Measurements from ENCODE around the gene ZNF146. TPM values are rescaled to one million over a fixed set of nuclear protein-coding genes. Genes with fewer than 3 reads are reported as not detected.

ZNF146 gene
- total and polyA plus RNA-seq, 9 donors = 38.1 to 73.8 (median 56.2) TPM

Small RNAs within 50 kb of the gene (small RNA-seq; reads per million reads assigned to genes)
- not detected for gene RF00019

Other genes with a start within 250 kb of the ZNF146 start
- 10 to 100 TPM; 17.0 to 78.6 (median 20.2) TPM for gene SDHAF1, start 219.9 kb upstream of the ZNF146 start, total RNA-seq
- 10 to 100 TPM; 11.2 to 21.6 TPM for gene SDHAF1, start 219.9 kb upstream of the ZNF146 start, polyA plus RNA-seq
- 1 to 10 TPM in 4 of 7 donors, under 1 TPM in 3; 0.43 to 2.6 (median 1.7) TPM for gene SYNE4, start 206.3 kb upstream of the ZNF146 start, total RNA-seq
- under 1 TPM; 0.37 to 0.48 TPM for gene SYNE4, start 206.3 kb upstream of the ZNF146 start, polyA plus RNA-seq
- 10 to 100 TPM; 12.7 to 25.5 (median 18.6) TPM for gene ALKBH6, start 200.9 kb upstream of the ZNF146 start, total RNA-seq
- gene ALKBH6, start 200.9 kb upstream of the ZNF146 start, polyA plus RNA-seq = 10 to 100 TPM; 17.7 to 18.3 TPM
- 10 to 100 TPM; 16.1 to 82.5 (median 54.9) TPM for gene CLIP3, start 182.2 kb upstream of the ZNF146 start, total RNA-seq
- gene CLIP3, start 182.2 kb upstream of the ZNF146 start, polyA plus RNA-seq = 10 to 100 TPM; 34.3 to 91.3 TPM
- gene THAP8, start 160.8 kb upstream of the ZNF146 start, total RNA-seq = 1 to 10 TPM; 5.3 to 7.9 (median 6.5) TPM
- 1 to 10 TPM; 1.9 to 5.9 TPM for gene THAP8, start 160.8 kb upstream of the ZNF146 start, polyA plus RNA-seq
- 1 to 10 TPM in 2 of 7 donors, under 1 TPM in 5; 0.24 to 1.0 (median 0.69) TPM for gene WDR62, start 160.2 kb upstream of the ZNF146 start, total RNA-seq
- under 1 TPM; 0.18 to 0.51 TPM for gene WDR62, start 160.2 kb upstream of the ZNF146 start, polyA plus RNA-seq
- not detected for gene OVOL3, start 104.0 kb upstream of the ZNF146 start, total RNA-seq
- gene OVOL3, start 104.0 kb upstream of the ZNF146 start, polyA plus RNA-seq = not detected
- gene POLR2I, start 100.2 kb upstream of the ZNF146 start, total RNA-seq = 10 to 100 TPM; 61.4 to 84.8 (median 70.0) TPM
- 10 to 100 TPM; 49.4 to 73.8 TPM for gene POLR2I, start 100.2 kb upstream of the ZNF146 start, polyA plus RNA-seq
- gene TBCB, start 99.6 kb upstream of the ZNF146 start, total RNA-seq = 100 to 1,000 TPM in 6 of 7 donors, 10 to 100 TPM in 1; 94.3 to 160 (median 144) TPM
- 100 to 1,000 TPM; 124 to 175 TPM for gene TBCB, start 99.6 kb upstream of the ZNF146 start, polyA plus RNA-seq
- gene CAPNS1, start 75.0 kb upstream of the ZNF146 start, total RNA-seq = 100 to 1,000 TPM in 6 of 7 donors, 10 to 100 TPM in 1; 69.4 to 571 (median 488) TPM
- gene CAPNS1, start 75.0 kb upstream of the ZNF146 start, polyA plus RNA-seq = 100 to 1,000 TPM; 424 to 783 TPM
- 10 to 100 TPM; 39.9 to 81.4 (median 56.7) TPM for gene COX7A1, start 62.7 kb upstream of the ZNF146 start, total RNA-seq
- gene COX7A1, start 62.7 kb upstream of the ZNF146 start, polyA plus RNA-seq = 10 to 100 TPM; 31.4 to 36.0 TPM
- 10 to 100 TPM in 1 of 7 donors, 1 to 10 TPM in 6; 3.6 to 10.1 (median 7.6) TPM for gene ZNF565, start 441 bp upstream of the ZNF146 start, total RNA-seq
- gene ZNF565, start 441 bp upstream of the ZNF146 start, polyA plus RNA-seq = 1 to 10 TPM; 4.1 to 6.9 TPM
- gene ZFP14, start 164.1 kb downstream of the ZNF146 start, total RNA-seq = 10 to 100 TPM in 1 of 7 donors, 1 to 10 TPM in 6; 4.7 to 10.5 (median 7.0) TPM
- 1 to 10 TPM; 3.1 to 5.9 TPM for gene ZFP14, start 164.1 kb downstream of the ZNF146 start, polyA plus RNA-seq
- 10 to 100 TPM in 3 of 7 donors, 1 to 10 TPM in 4; 4.7 to 16.2 (median 8.3) TPM for gene ZFP82, start 203.5 kb downstream of the ZNF146 start, total RNA-seq
- gene ZFP82, start 203.5 kb downstream of the ZNF146 start, polyA plus RNA-seq = 1 to 10 TPM; 5.8 to 8.6 TPM